Measurements from ENCODE around the gene RUBCN.
"Not testable (repeated sequence)": the region's sequence is repeated elsewhere in the genome, so short reads cannot be mapped to it uniquely, and the experiment has no call there.

DNA sequence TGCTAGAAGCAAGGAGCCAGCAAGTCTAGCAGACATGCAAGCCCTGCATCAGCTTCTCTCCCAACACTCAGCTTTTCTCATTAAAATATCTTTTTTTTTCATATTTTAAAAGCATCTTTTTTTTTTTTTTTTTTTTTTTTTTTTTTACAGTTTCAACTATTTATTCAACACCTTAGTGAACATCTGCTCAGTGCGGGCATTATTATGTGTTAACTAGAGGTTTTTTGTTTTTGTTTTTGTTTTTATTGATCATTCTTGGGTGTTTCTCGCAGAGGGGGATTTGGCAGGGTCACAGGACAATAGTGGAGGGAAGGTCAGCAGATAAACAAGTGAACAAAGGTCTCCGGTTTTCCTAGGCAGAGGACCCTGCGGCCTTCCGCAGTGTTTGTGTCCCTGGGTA, 5.9 kb downstream of the RUBCN start:
- not testable (repeated sequence) for TF ChIP-seq POLR2A (IDR thresholded peaks at IDR 0.05)
- TF ChIP-seq, protein P1, sequence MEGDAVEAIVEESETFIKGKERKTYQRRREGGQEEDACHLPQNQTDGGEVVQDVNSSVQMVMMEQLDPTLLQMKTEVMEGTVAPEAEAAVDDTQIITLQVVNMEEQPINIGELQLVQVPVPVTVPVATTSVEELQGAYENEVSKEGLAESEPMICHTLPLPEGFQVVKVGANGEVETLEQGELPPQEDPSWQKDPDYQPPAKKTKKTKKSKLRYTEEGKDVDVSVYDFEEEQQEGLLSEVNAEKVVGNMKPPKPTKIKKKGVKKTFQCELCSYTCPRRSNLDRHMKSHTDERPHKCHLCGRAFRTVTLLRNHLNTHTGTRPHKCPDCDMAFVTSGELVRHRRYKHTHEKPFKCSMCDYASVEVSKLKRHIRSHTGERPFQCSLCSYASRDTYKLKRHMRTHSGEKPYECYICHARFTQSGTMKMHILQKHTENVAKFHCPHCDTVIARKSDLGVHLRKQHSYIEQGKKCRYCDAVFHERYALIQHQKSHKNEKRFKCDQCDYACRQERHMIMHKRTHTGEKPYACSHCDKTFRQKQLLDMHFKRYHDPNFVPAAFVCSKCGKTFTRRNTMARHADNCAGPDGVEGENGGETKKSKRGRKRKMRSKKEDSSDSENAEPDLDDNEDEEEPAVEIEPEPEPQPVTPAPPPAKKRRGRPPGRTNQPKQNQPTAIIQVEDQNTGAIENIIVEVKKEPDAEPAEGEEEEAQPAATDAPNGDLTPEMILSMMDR (IDR thresholded peaks at IDR 0.05 in 4 of 5, conservative IDR thresholded peaks at IDR 0.05 in 1 of 5) = not testable (repeated sequence)

Measured in gastrocnemius medialis (tissue), 4 donors.